Anterior cingulate cortex (tissue), 58 donors: ENCODE measurements around the gene ZNF638.
"Not testable (repeated sequence)": the region's sequence is repeated elsewhere in the genome, so short reads cannot be mapped to it uniquely, and the experiment has no call there.

Experiments used
- DNase-seq, 58 donors: peaks; one replicate each; lab custom pipeline; 2025; lab: John Stamatoyannopoulos, UW

Gene ZNF638

GRCh38 chr2:71331581-71332434, at the start of gene ZNF638:
Gene ZNF638, plus strand, starts transcription at chr2:71331782. Its CDS starts 17,173 bp downstream, at chr2:71348955.
- DNase-seq, result peak; percentile 10 to 90 (median 84)

GRCh38 chr2:71281950-71282349, 49.6 kb upstream of the ZNF638 start:
- peak in 1 of 58 donors; percentile 14 for DNase-seq

GRCh38 chr2:71282493-71282892, 49.1 kb upstream of the ZNF638 start:
- DNase-seq, result peak in 3 of 58 donors; percentile 1 to 17 (median 16)

- DNase-seq, result no peak
These were observed 48.5 kb upstream of the ZNF638 start for GRCh38 chr2:71283131-71283530.

- DNase-seq, result no peak
These were observed 45.9 kb upstream of the ZNF638 start for GRCh38 chr2:71285706-71286105.

GRCh38 chr2:71291398-71291797, 40.2 kb upstream of the ZNF638 start:
- DNase-seq, result peak in 47 of 58 donors; percentile 2 to 84 (median 44)

GRCh38 chr2:71292159-71292558, 39.4 kb upstream of the ZNF638 start:
- peak in 1 of 58 donors; percentile 17 for DNase-seq

GRCh38 chr2:71298914-71299313, 32.7 kb upstream of the ZNF638 start:
- DNase-seq, result no peak

- no peak for DNase-seq
These were observed 32.1 kb upstream of the ZNF638 start for GRCh38 chr2:71299507-71299906.

GRCh38 chr2:71303849-71304248, 27.7 kb upstream of the ZNF638 start:
- DNase-seq, result no peak

GRCh38 chr2:71306762-71307161, 24.8 kb upstream of the ZNF638 start:
- no peak for DNase-seq

GRCh38 chr2:71313016-71313766, 18.4 kb upstream of the ZNF638 start:
- no peak for DNase-seq

GRCh38 chr2:71317060-71317459, 14.5 kb upstream of the ZNF638 start:
- no peak for DNase-seq

- not testable (repeated sequence) for DNase-seq
These were observed 13.7 kb upstream of the ZNF638 start for GRCh38 chr2:71317900-71318299.

GRCh38 chr2:71323386-71323785, 8.2 kb upstream of the ZNF638 start:
- no peak for DNase-seq

GRCh38 chr2:71326968-71327367, 4.6 kb upstream of the ZNF638 start:
- no peak for DNase-seq

GRCh38 chr2:71327916-71328315, 3.7 kb upstream of the ZNF638 start:
- DNase-seq, result no peak

- no peak for DNase-seq
These were observed 1.4 kb upstream of the ZNF638 start for GRCh38 chr2:71330155-71330554.

GRCh38 chr2:71330585-71331330, 824 bp upstream of the ZNF638 start:
- DNase-seq, result peak in 2 of 58 donors; percentile 1 to 34

GRCh38 chr2:71331331-71331580, 326 bp upstream of the ZNF638 start:
- DNase-seq, result peak in 4 of 58 donors; percentile 13 to 37 (median 22)

- DNase-seq, result no peak
These were observed 834 bp downstream of the ZNF638 start for GRCh38 chr2:71332435-71332796.
